K562 (cell line): Measurements from ENCODE around the gene FBXL13. TPM values are rescaled to one million over a fixed set of nuclear protein-coding genes. Genes with fewer than 3 reads are reported as not detected.
A peak's percentile ranks its signal among the peaks of the same experiment; 100 is the strongest.

ENCODE experiments used
- CREM ChIP-seq: IDR thresholded peaks from 2 replicates; pipeline ENCODE4 v1.6.1; 2014; ENCODE audit warnings: antibody characterized with exemption, low read depth
- FIP1L1 ChIP-seq: fragments of 200-400 bp; formaldehyde crosslinking; IDR thresholded peaks from 2 replicates; pipeline ENCODE4 v1.6.1; 2018; ENCODE audit warnings: mild to moderate bottlenecking, low read depth, low read length; ENCODE audit not compliant: poor library complexity, severe bottlenecking
- FOXA3 ChIP-seq, 2 experiments: fragments of 450-650 bp in 1 of 2; sonication (generic) in 1 of 2; formaldehyde crosslinking; IDR thresholded peaks in 1 of 2; conservative IDR thresholded peaks in 1 of 2; 2 replicates each; pipeline versions ENCODE4 v1.4.0 to v1.8.0; 2020 to 2022; ENCODE audit warnings: mild to moderate bottlenecking in 2 of 2, missing genetic modification reagents in 1 of 2
- GTF2F1 ChIP-seq: IDR thresholded peaks from 2 replicates; pipeline ENCODE4 v1.6.1; 2011; ENCODE audit warnings: low read depth, low read length, improper control_type of control experiment
- HCFC1 ChIP-seq: IDR thresholded peaks from 2 replicates; pipeline ENCODE4 v1.6.1; 2012; ENCODE audit warnings: low read depth, low read length, improper control_type of control experiment
- HSF4 ChIP-seq: fragments of 250-450 bp; sonication (Bioruptor Pico); IDR thresholded peaks from 2 replicates; pipeline ENCODE4 v2.1.2; 2022; ENCODE audit warnings: mild to moderate bottlenecking, moderate library complexity, borderline replicate concordance
- KLF1 ChIP-seq: fragments of 450-650 bp; IDR thresholded peaks from 2 replicates; pipeline ENCODE4 v1.6.1; 2016; ENCODE audit warnings: missing genetic modification characterization, missing compliant biosample characterization
- MAFG ChIP-seq: fragments of 450-650 bp; conservative IDR thresholded peaks from 2 replicates; pipeline ENCODE4 v1.6.1; 2016; ENCODE audit warnings: missing genetic modification characterization, missing compliant biosample characterization
- NFE2 ChIP-seq: IDR thresholded peaks from 2 replicates; pipeline ENCODE4 v1.6.1; 2014; ENCODE audit warnings: antibody characterized with exemption, low read depth
- SIN3A ChIP-seq, 2 experiments: fragments of 150-350 bp in 1 of 2; IDR thresholded peaks; 2 replicates each; pipeline ENCODE4 v1.6.1; 2011 to 2016; ENCODE audit warnings: borderline replicate concordance in 2 of 2, low read depth in 2 of 2, low read length in 2 of 2, mild to moderate bottlenecking in 2 of 2, moderate library complexity in 2 of 2; ENCODE audit not compliant: control insufficient read depth in 1 of 2
- TCF7 ChIP-seq: sonication (generic); IDR thresholded peaks from 2 replicates; pipeline ENCODE4 v1.6.1; 2016; ENCODE audit warnings: antibody characterized with exemption, borderline replicate concordance
- ZNF143 ChIP-seq: sonication (generic); formaldehyde crosslinking; IDR thresholded peaks from 2 replicates; pipeline ENCODE4 v1.9.0; 2022; ENCODE audit warnings: mild to moderate bottlenecking, missing genetic modification reagents
- ZNF239 ChIP-seq: fragments of 250-450 bp; sonication (Bioruptor Pico); IDR thresholded peaks from 2 replicates; pipeline ENCODE4 v1.4.0; 2020; ENCODE audit warnings: mild to moderate bottlenecking
- ZNF316 ChIP-seq: fragments of 450-650 bp; IDR thresholded peaks from 2 replicates; pipeline ENCODE4 v1.6.1; 2016
- ZNF561 ChIP-seq: fragments of 450-650 bp; formaldehyde crosslinking; conservative IDR thresholded peaks from 2 replicates; pipeline ENCODE4 v1.4.0; 2020; ENCODE audit warnings: mild to moderate bottlenecking, moderate library complexity
- ZNF778 ChIP-seq: fragments of 450-650 bp; formaldehyde crosslinking; IDR thresholded peaks from 2 replicates; pipeline ENCODE4 v1.4.0; 2020; ENCODE audit warnings: mild to moderate bottlenecking, moderate library complexity
- polyA plus RNA-seq, 8 experiments: library from polyadenylated mRNA; depleted of rRNA in 4 of 8; stranded (reverse) in 5 of 8; unstranded in 3 of 8; fragments of >200 nt; fragmentation: Nextera tagmentation in 2 of 8; fragmentation: Illumina TruSeq in 1 of 8; extraction: Ambion mirVana in 2 of 8; extraction: Trizol in 1 of 8; gene quantifications; 2 replicates each; pipeline versions ENCODE4 v1.2.1 to v1.2.3, GENCODE V29; 2011 to 2014; ENCODE audit warnings: inconsistent platforms in 1 of 8, missing spikeins in 1 of 8
- total RNA-seq, 7 experiments: library from RNA; depleted of rRNA in 6 of 7; stranded (reverse); fragments of >200 nt in 6 of 7; fragmentation: Illumina TruSeq in 2 of 7; extraction: Trizol in 2 of 7; gene quantifications; 2 replicates each; pipeline versions ENCODE4 v1.2.1 to v1.2.3, GENCODE V29; 2011 to 2021; ENCODE audit warnings: low replicate concordance in 1 of 7
- TF ChIP-seq, protein P1 (sequence below): sonication (generic); formaldehyde crosslinking; IDR thresholded peaks from 2 replicates; pipeline ENCODE4 v1.8.1; 2022; ENCODE audit warnings: missing genetic modification reagents
- TF ChIP-seq, protein P2 (sequence below): fragments of 250-450 bp; sonication (Bioruptor Pico); IDR thresholded peaks from 2 replicates; pipeline ENCODE4 v1.4.0; 2020; ENCODE audit warnings: mild to moderate bottlenecking, moderate library complexity, borderline replicate concordance

FBXL13 gene
- total and polyA plus RNA-seq, 9 of the 15 experiments (the other 6 are each of a cell fraction or from before 2014, with no cell fraction given): 16.3 to 55.0 (median 25.4) TPM

DNA sequence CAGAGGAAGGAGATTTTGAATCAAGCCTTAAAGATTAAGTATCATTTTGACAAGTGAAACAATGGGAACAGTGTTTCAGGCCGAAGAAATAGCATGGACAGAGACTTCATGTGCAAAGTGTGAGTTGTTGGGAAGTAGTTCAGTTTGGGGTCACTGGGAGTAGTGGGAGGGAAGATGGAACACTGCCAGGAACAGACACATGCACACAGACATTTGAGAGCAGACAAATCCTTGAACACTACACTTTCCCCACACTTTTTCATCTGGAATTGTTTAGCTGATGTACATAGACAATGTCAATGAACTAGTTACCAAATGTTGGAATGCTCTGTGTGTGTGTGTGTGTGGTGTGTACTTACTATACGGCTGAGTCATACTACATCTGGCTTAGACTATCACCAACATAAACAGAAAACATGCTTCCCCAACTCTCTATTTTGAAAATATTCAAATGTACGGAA, 214.2 kb downstream of the FBXL13 start (continued):
- TF ChIP-seq HCFC1: no peak
- TF ChIP-seq ZNF561 (CRISPR knock-in tag): no peak
- TF ChIP-seq FOXA3 (CRISPR knock-in tag; conservative IDR thresholded peaks at IDR 0.05 in 1 of 2, IDR thresholded peaks at IDR 0.05 in 1 of 2): no peak
- TF ChIP-seq ZNF239: no peak
- TF ChIP-seq, protein P1, sequence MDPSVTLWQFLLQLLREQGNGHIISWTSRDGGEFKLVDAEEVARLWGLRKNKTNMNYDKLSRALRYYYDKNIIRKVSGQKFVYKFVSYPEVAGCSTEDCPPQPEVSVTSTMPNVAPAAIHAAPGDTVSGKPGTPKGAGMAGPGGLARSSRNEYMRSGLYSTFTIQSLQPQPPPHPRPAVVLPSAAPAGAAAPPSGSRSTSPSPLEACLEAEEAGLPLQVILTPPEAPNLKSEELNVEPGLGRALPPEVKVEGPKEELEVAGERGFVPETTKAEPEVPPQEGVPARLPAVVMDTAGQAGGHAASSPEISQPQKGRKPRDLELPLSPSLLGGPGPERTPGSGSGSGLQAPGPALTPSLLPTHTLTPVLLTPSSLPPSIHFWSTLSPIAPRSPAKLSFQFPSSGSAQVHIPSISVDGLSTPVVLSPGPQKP (CRISPR knock-in tag): no peak
- no peak for TF ChIP-seq ZNF143 (CRISPR knock-in tag)
- no peak for TF ChIP-seq FIP1L1
- peak; percentile 64 for TF ChIP-seq NFE2
- TF ChIP-seq HSF4 (CRISPR knock-in tag): no peak
- TF ChIP-seq, protein P2, sequence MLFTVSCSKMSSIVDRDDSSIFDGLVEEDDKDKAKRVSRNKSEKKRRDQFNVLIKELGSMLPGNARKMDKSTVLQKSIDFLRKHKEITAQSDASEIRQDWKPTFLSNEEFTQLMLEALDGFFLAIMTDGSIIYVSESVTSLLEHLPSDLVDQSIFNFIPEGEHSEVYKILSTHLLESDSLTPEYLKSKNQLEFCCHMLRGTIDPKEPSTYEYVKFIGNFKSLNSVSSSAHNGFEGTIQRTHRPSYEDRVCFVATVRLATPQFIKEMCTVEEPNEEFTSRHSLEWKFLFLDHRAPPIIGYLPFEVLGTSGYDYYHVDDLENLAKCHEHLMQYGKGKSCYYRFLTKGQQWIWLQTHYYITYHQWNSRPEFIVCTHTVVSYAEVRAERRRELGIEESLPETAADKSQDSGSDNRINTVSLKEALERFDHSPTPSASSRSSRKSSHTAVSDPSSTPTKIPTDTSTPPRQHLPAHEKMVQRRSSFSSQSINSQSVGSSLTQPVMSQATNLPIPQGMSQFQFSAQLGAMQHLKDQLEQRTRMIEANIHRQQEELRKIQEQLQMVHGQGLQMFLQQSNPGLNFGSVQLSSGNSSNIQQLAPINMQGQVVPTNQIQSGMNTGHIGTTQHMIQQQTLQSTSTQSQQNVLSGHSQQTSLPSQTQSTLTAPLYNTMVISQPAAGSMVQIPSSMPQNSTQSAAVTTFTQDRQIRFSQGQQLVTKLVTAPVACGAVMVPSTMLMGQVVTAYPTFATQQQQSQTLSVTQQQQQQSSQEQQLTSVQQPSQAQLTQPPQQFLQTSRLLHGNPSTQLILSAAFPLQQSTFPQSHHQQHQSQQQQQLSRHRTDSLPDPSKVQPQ (CRISPR knock-in tag): no peak
- TF ChIP-seq SIN3A (IDR thresholded peaks at IDR 0.05; ENCODE audit: borderline replicate concordance in 2 of 2, control insufficient read depth in 1 of 2, low read depth in 2 of 2, low read length in 2 of 2): no peak
- TF ChIP-seq KLF1: no peak
- no peak for TF ChIP-seq TCF7
- no peak for TF ChIP-seq CREM
- TF ChIP-seq ZNF316: 0 out of 2 replicates have a peak, but pooled peaks have one; percentile 17
- no peak for TF ChIP-seq ZNF778 (CRISPR knock-in tag)
- TF ChIP-seq MAFG (tag): peak; percentile 14; the same call in 1 of the 2 replicates
- no peak for TF ChIP-seq GTF2F1
